ENCODE measurements around the gene XYLT1. TPM values are rescaled to one million over a fixed set of nuclear protein-coding genes. Genes with fewer than 3 reads are reported as not detected.

The XYLT1 gene
- total and polyA plus RNA-seq, 2 of the 13 experiments (the other 11 are each of a cell fraction or from before 2014, with no cell fraction given): not detected

GRCh38 chr16:17340804-17341203 lies 130.0 kb downstream of the XYLT1 start:
- Histone ChIP-seq H3K9ac (ENCODE audit: insufficient read depth, low read depth, low read length) (no peak overlapping the region), H3K4me1 (ENCODE audit: insufficient read depth, low read length) (no peaks in the 10 kb centered on the region), H3K4me3 (replicated peaks in 1 of 3; ENCODE audit: insufficient read depth in 1 of 3, low read depth in 2 of 3, low read length in 3 of 3) (no peak overlapping the region), H3K36me3 (replicated peaks in 1 of 2; ENCODE audit: control insufficient read depth in 1 of 2, insufficient read depth in 2 of 2, low read length in 2 of 2) (no peaks in the 10 kb centered on the region), H2AFZ (ENCODE audit: low read length) (no peak overlapping the region), H3K27ac (ENCODE audit: extremely low read length, insufficient read depth, low read length) (no peak overlapping the region), H3K79me2 (ENCODE audit: insufficient read depth, low read length) (no peaks in the 10 kb centered on the region), H3K9me3 (ENCODE audit: low read length) (no peaks in the 10 kb centered on the region), H4K20me1 (ENCODE audit: insufficient read depth, low read length) (no peaks in the 10 kb centered on the region), H3K4me2 (ENCODE audit: low read depth, low read length) (no peak overlapping the region), H3K27me3 (ENCODE audit: control insufficient read depth in 1 of 2, insufficient read depth in 2 of 2, low read length in 2 of 2) (peaks cover 2 to 33% of the 10 kb centered on the region in 2 experiments; a peak in 4 of 5 replicates)
- ChIA-PET CTCF (ENCODE audit: low intra/inter-chr PET ratio, low total read pairs) (no interaction called here), POLR2A (no interaction called here)
- FAIRE-seq (no peak), ATAC-seq (no peak), DNase-seq (ENCODE audit: low spot score) (no peak)
- in situ Hi-C loops (cut with HindIII; ENCODE audit: extremely low pct_ligation_motif_present, low pct_unique_long_range_greater_than_20kb) (no loop called here), intact Hi-C loops (cut with micrococcal nuclease; ENCODE audit: unreplicated experiment) (no loop called here)
- no TSS peak for BruUV-seq (replicated peaks)
- no peak for TF ChIP-seq ZNF562 (CRISPR knock-in tag; IDR thresholded peaks at IDR 0.05; ENCODE audit: borderline replicate concordance)
- no peak for TF ChIP-seq HNRNPK (IDR thresholded peaks at IDR 0.05; ENCODE audit: low read depth, low read length, poor library complexity, severe bottlenecking)
- 15% methylated on average over 4 of the region's 4 CpGs for WGBS (ENCODE audit: low lambda C conversion rate)

- Histone ChIP-seq H4K20me1 (ENCODE audit: insufficient read depth, low read length) (no peaks in the 10 kb centered on the region), H3K4me2 (ENCODE audit: low read depth, low read length) (no peak overlapping the region), H3K79me2 (ENCODE audit: insufficient read depth, low read length) (no peaks in the 10 kb centered on the region), H3K4me3 (replicated peaks in 1 of 3; ENCODE audit: insufficient read depth in 1 of 3, low read depth in 2 of 3, low read length in 3 of 3) (no peak overlapping the region), H3K36me3 (replicated peaks in 1 of 2; ENCODE audit: control insufficient read depth in 1 of 2, insufficient read depth in 2 of 2, low read length in 2 of 2) (no peaks in the 10 kb centered on the region), H3K9me3 (ENCODE audit: low read length) (no peaks in the 10 kb centered on the region), H3K27me3 (ENCODE audit: control insufficient read depth in 1 of 2, insufficient read depth in 2 of 2, low read length in 2 of 2) (peaks cover 2 to 27% of the 10 kb centered on the region in 2 experiments; a peak in 4 of 5 replicates), H3K9ac (ENCODE audit: insufficient read depth, low read depth, low read length) (no peak overlapping the region), H3K27ac (ENCODE audit: extremely low read length, insufficient read depth, low read length) (no peak overlapping the region), H2AFZ (ENCODE audit: low read length) (no peak overlapping the region), H3K4me1 (ENCODE audit: insufficient read depth, low read length) (no peaks in the 10 kb centered on the region)
- in situ Hi-C loops (cut with HindIII; ENCODE audit: extremely low pct_ligation_motif_present, low pct_unique_long_range_greater_than_20kb): no loop called here
- ATAC-seq (no peak), DNase-seq (ENCODE audit: low spot score) (no peak), FAIRE-seq (no peak)
- CTCF ChIA-PET (ENCODE audit: low intra/inter-chr PET ratio, low total read pairs): no interaction called here
- no TSS peak for BruUV-seq (replicated peaks)
- intact Hi-C loops (cut with micrococcal nuclease; ENCODE audit: unreplicated experiment): no loop called here
- POLR2A ChIA-PET: no interaction called here
- WGBS (ENCODE audit: low lambda C conversion rate): 2% methylated on average over 7 of the region's 7 CpGs
- no peak for TF ChIP-seq GMEB2 (CRISPR knock-in tag; IDR thresholded peaks at IDR 0.05; ENCODE audit: low read depth)
- TF ChIP-seq HNRNPK (IDR thresholded peaks at IDR 0.05; ENCODE audit: low read depth, low read length, poor library complexity, severe bottlenecking): peak; percentile 51
- no peak for TF ChIP-seq CREB3 (CRISPR knock-in tag; IDR thresholded peaks at IDR 0.05)
- peak; percentile 18; the same call in 1 of the 2 replicates for TF ChIP-seq RAD51 (IDR thresholded peaks at IDR 0.05; ENCODE audit: borderline replicate concordance)
- TF ChIP-seq FOXK2 (IDR thresholded peaks at IDR 0.05): no peak
- 0 out of 2 replicates have a peak, but pooled peaks have one; percentile 32 for TF ChIP-seq NONO (IDR thresholded peaks at IDR 0.05)
- no peak for TF ChIP-seq NONO (CRISPR knock-in tag; conservative IDR thresholded peaks at IDR 0.05)
- no peak for TF ChIP-seq ZNF430 (CRISPR knock-in tag; IDR thresholded peaks at IDR 0.05)
- no peak for TF ChIP-seq MXD3 (CRISPR knock-in tag; IDR thresholded peaks at IDR 0.05)
- no peak for TF ChIP-seq ZNF577 (CRISPR knock-in tag; IDR thresholded peaks at IDR 0.05; ENCODE audit: borderline replicate concordance, low read depth)
- no peak for TF ChIP-seq FIP1L1 (IDR thresholded peaks at IDR 0.05; ENCODE audit: borderline replicate concordance, insufficient read depth, low read depth, low read length)
Observed at GRCh38 chr16:17339764-17340541, 130.8 kb downstream of the XYLT1 start.

Data from HepG2 (cell line).